Vagina (tissue), 2 donors: ENCODE results near the gene SCYL3.

Experiments
- POLR2A ChIP-seq, 2 donors: fragments of 450-650 bp; IDR thresholded peaks; one replicate each; pipeline ENCODE4 v1.6.1; 2017; ENCODE audit warnings: antibody characterized with exemption in 2 of 2, mild to moderate bottlenecking in 2 of 2, moderate library complexity in 2 of 2
- POLR2AphosphoS5 ChIP-seq, 2 donors: sonication (generic); formaldehyde crosslinking; IDR thresholded peaks; one replicate each; pipeline ENCODE4 v1.9.0; 2017; ENCODE audit warnings: antibody characterized with exemption in 2 of 2, mild to moderate bottlenecking in 2 of 2, low read depth in 1 of 2; ENCODE audit not compliant: insufficient read depth in 1 of 2
- TF ChIP-seq, protein P1 (sequence below), 3 experiments: fragments of 450-650 bp in 2 of 3; fragments of 200-600 bp in 1 of 3; sonication (generic) in 1 of 3; IDR thresholded peaks; one replicate each; pipeline ENCODE4 v1.5.1; 2017 to 2019; ENCODE audit warnings: antibody characterized with exemption in 3 of 3, mild to moderate bottlenecking in 2 of 3, moderate library complexity in 2 of 3

DNA sequence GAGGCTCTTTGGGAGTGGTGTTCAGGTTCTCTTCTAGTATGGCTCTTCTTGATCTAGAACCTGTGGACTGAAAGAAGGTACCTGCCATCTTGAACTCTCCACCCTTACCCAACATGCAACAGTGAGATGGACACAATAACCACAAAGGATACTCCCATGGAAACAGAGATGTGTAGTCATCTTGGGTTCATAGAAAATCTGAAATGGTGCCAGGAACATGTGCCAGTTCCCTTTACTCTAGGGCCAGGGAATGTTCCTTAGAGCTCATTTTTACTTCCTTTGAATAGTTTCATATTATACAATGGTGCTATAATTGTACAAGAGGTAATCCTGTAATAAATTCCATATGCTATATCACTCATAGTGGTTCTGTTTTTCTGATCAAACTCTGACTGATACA, 13.2 kb upstream of the SCYL3 start:
- TF ChIP-seq, protein P1, sequence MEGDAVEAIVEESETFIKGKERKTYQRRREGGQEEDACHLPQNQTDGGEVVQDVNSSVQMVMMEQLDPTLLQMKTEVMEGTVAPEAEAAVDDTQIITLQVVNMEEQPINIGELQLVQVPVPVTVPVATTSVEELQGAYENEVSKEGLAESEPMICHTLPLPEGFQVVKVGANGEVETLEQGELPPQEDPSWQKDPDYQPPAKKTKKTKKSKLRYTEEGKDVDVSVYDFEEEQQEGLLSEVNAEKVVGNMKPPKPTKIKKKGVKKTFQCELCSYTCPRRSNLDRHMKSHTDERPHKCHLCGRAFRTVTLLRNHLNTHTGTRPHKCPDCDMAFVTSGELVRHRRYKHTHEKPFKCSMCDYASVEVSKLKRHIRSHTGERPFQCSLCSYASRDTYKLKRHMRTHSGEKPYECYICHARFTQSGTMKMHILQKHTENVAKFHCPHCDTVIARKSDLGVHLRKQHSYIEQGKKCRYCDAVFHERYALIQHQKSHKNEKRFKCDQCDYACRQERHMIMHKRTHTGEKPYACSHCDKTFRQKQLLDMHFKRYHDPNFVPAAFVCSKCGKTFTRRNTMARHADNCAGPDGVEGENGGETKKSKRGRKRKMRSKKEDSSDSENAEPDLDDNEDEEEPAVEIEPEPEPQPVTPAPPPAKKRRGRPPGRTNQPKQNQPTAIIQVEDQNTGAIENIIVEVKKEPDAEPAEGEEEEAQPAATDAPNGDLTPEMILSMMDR (IDR thresholded peaks at IDR 0.05), result no peak
- TF ChIP-seq POLR2A (IDR thresholded peaks at IDR 0.05), result no peak
- TF ChIP-seq POLR2AphosphoS5 (IDR thresholded peaks at IDR 0.05; ENCODE audit: insufficient read depth in 1 of 2, low read depth in 1 of 2), result no peak
